H9 (cell line): ENCODE results near the gene KLF13. TPM values are rescaled to one million over a fixed set of nuclear protein-coding genes. Genes with fewer than 3 reads are reported as not detected.
A peak's percentile ranks its signal among the peaks of the same experiment; 100 is the strongest.
"Not testable (repeated sequence)": the region's sequence is repeated elsewhere in the genome, so short reads cannot be mapped to it uniquely, and the experiment has no call there.

Experiments
- DNase-seq: peaks from one replicate; pipeline ENCODE4 v3.0.0-alpha.2; 2017
- H2AFZ ChIP-seq: one replicate; pipeline ENCODE4 v1.6.1; 2013; ENCODE audit warnings: mild to moderate bottlenecking, low read length, control low read depth, moderate library complexity
- H2AK5ac ChIP-seq: 2 replicates; pipeline ENCODE4 v1.6.1; 2013; ENCODE audit warnings: low read length, control low read depth, mixed read lengths; ENCODE audit not compliant: insufficient read length
- H2BK120ac ChIP-seq: one replicate; pipeline ENCODE4 v1.6.1; 2013; ENCODE audit warnings: low read depth, mild to moderate bottlenecking, low read length, control low read depth, inconsistent platforms; ENCODE audit not compliant: poor library complexity, severe bottlenecking
- H2BK12ac ChIP-seq: 2 replicates; pipeline ENCODE4 v1.6.1; 2013; ENCODE audit warnings: low read length, control low read depth, mixed read lengths, low read depth; ENCODE audit not compliant: insufficient read length
- H2BK15ac ChIP-seq: 2 replicates; pipeline ENCODE4 v1.6.1; 2013; ENCODE audit warnings: low read depth, low read length, control low read depth
- H2BK20ac ChIP-seq: one replicate; pipeline ENCODE4 v1.6.1; 2013; ENCODE audit warnings: low read depth, mild to moderate bottlenecking, low read length, control low read depth, inconsistent platforms; ENCODE audit not compliant: poor library complexity, severe bottlenecking
- H2BK5ac ChIP-seq: 2 replicates; pipeline ENCODE4 v1.6.1; 2013; ENCODE audit warnings: low read length, control low read depth, mixed read lengths; ENCODE audit not compliant: insufficient read length
- H3K14ac ChIP-seq: 2 replicates; pipeline ENCODE4 v1.6.1; 2013; ENCODE audit warnings: low read length, control low read depth; ENCODE audit not compliant: insufficient read depth
- H3K18ac ChIP-seq: 2 replicates; pipeline ENCODE4 v1.6.1; 2013; ENCODE audit warnings: low read depth, mild to moderate bottlenecking, mixed read lengths, low read length, control low read depth; ENCODE audit not compliant: insufficient read length
- H3K23ac ChIP-seq: 2 replicates; pipeline ENCODE4 v1.6.1; 2013; ENCODE audit warnings: low read length, control low read depth, mixed read lengths, low read depth; ENCODE audit not compliant: insufficient read length
- H3K23me2 ChIP-seq: 2 replicates; pipeline ENCODE4 v1.6.1; 2013; ENCODE audit warnings: low read depth, mild to moderate bottlenecking, mixed read lengths, low read length, control low read depth; ENCODE audit not compliant: insufficient read length, poor library complexity, severe bottlenecking
- H3K27ac ChIP-seq: 2 replicates; pipeline ENCODE4 v1.5.1; 2013; ENCODE audit warnings: low read length, control low read depth, mixed read lengths, low read depth; ENCODE audit not compliant: insufficient read length
- H3K27me3 ChIP-seq: 2 replicates; pipeline ENCODE4 v1.6.1; 2013; ENCODE audit warnings: low read length, control low read depth, inconsistent platforms; ENCODE audit not compliant: insufficient read depth
- H3K4ac ChIP-seq: 2 replicates; pipeline ENCODE4 v1.6.1; 2013; ENCODE audit warnings: low read depth, mild to moderate bottlenecking, control low read depth, inconsistent platforms, low read length, moderate library complexity
- H3K4me1 ChIP-seq: 2 replicates; pipeline ENCODE4 v1.6.1; 2013; ENCODE audit warnings: low read length, control low read depth, inconsistent platforms; ENCODE audit not compliant: insufficient read depth
- H3K4me2 ChIP-seq: 2 replicates; pipeline ENCODE4 v1.6.1; 2013; ENCODE audit warnings: low read length, control low read depth, mixed read lengths; ENCODE audit not compliant: insufficient read length, insufficient read depth
- H3K56ac ChIP-seq: 2 replicates; pipeline ENCODE4 v1.6.1; 2013; ENCODE audit warnings: low read depth, mild to moderate bottlenecking, mixed read lengths, low read length, control low read depth; ENCODE audit not compliant: insufficient read length
- H3K79me1 ChIP-seq: 2 replicates; pipeline ENCODE4 v1.6.1; 2013; ENCODE audit warnings: low read depth, mild to moderate bottlenecking, moderate library complexity, low read length, control low read depth, inconsistent platforms; ENCODE audit not compliant: insufficient read depth, poor library complexity, severe bottlenecking
- H3K79me2 ChIP-seq: 2 replicates; pipeline ENCODE4 v1.6.1; 2013; ENCODE audit warnings: low read length, control low read depth, inconsistent platforms; ENCODE audit not compliant: insufficient read depth
- H3K9ac ChIP-seq: 2 replicates; pipeline ENCODE4 v1.6.1; 2013; ENCODE audit warnings: low read length, control low read depth, mixed read lengths; ENCODE audit not compliant: insufficient read length; ENCODE audit errors: extremely low read depth
- H3K9me3 ChIP-seq: one replicate; pipeline ENCODE4 v1.6.1; 2013; ENCODE audit warnings: low read depth, low read length, inconsistent platforms; ENCODE audit not compliant: control insufficient read depth
- H3T11ph ChIP-seq: one replicate; pipeline ENCODE4 v1.6.1; 2013; ENCODE audit warnings: mild to moderate bottlenecking, low read length, control low read depth, inconsistent platforms
- H4K20me1 ChIP-seq: one replicate; pipeline ENCODE4 v1.6.1; 2013; ENCODE audit not compliant: control insufficient read depth, insufficient read length, insufficient read depth
- H4K5ac ChIP-seq: 2 replicates; pipeline ENCODE4 v1.6.1; 2013; ENCODE audit warnings: low read depth, mild to moderate bottlenecking, mixed read lengths, low read length, control low read depth; ENCODE audit not compliant: insufficient read length
- H4K8ac ChIP-seq: replicated peaks from 2 replicates; pipeline ENCODE4 v1.6.1; 2013; ENCODE audit warnings: low read length, control low read depth, mixed read lengths, low read depth; ENCODE audit not compliant: insufficient read length
- H4K91ac ChIP-seq: 2 replicates; pipeline ENCODE4 v1.6.1; 2013; ENCODE audit warnings: low read depth, mild to moderate bottlenecking, moderate library complexity, mixed read lengths, low read length, control low read depth; ENCODE audit not compliant: insufficient read length
- H3K27ac Mint-ChIP-seq, 3 experiments: 2 replicates in 2 of 3; 3 replicates in 1 of 3; pipeline ENCODE4 v1.8.0; 2020 to 2021; ENCODE audit warnings: mixed read lengths in 3 of 3, mild to moderate bottlenecking in 1 of 3, moderate library complexity in 1 of 3
- H3K27me3 Mint-ChIP-seq: 2 replicates; pipeline ENCODE4 v1.8.0; 2021; ENCODE audit warnings: low read depth, mild to moderate bottlenecking, moderate library complexity, mixed read lengths
- H3K36me3 Mint-ChIP-seq, 3 experiments: 2 replicates in 2 of 3; 3 replicates in 1 of 3; pipeline ENCODE4 v1.8.0; 2020 to 2021; ENCODE audit warnings: low read depth in 3 of 3, mixed read lengths in 3 of 3; ENCODE audit not compliant: insufficient read depth in 1 of 3
- H3K4me1 Mint-ChIP-seq, 2 experiments: 2 replicates each; pipeline ENCODE4 v1.8.0; 2020; ENCODE audit warnings: mixed read lengths in 2 of 2
- H3K4me3 Mint-ChIP-seq, 2 experiments: 2 replicates in 1 of 2; 3 replicates in 1 of 2; pipeline ENCODE4 v1.8.0; 2020 to 2021; ENCODE audit warnings: mild to moderate bottlenecking in 2 of 2, mixed read lengths in 2 of 2, moderate library complexity in 1 of 2
- H3K9me3 Mint-ChIP-seq, 2 experiments: 2 replicates in 1 of 2; 3 replicates in 1 of 2; pipeline ENCODE4 v1.8.0; 2020; ENCODE audit warnings: mild to moderate bottlenecking in 2 of 2, mixed read lengths in 2 of 2, moderate library complexity in 1 of 2
- CTCF ChIP-seq: fragments of 200-600 bp; sonication (generic); conservative IDR thresholded peaks from 3 replicates; pipeline ENCODE4 v1.8.0; 2021; ENCODE audit warnings: antibody characterized with exemption, mild to moderate bottlenecking
- WGBS: extraction: QIAGEN DNeasy Blood & Tissue Kit; methylation state at CpG from one replicate; pipeline ENCODE4 v1.1.7; 2013; ENCODE audit warnings: missing lambda C conversion rate, low lambda C conversion rate, mixed read lengths; ENCODE audit not compliant: insufficient read length; ENCODE audit errors: extremely low coverage; 5-methylcytosine and 5-hydroxymethylcytosine counted together
- total RNA-seq: library from RNA; stranded (reverse); gene quantifications from 2 replicates; pipeline ENCODE4 v1.2.1, GENCODE V29; 2021

Gene KLF13
- total RNA-seq, 1 experiment from 2014 or later, result 33.4 TPM

- H3T11ph ChIP-seq, result no peak overlapping the region
- no peak overlapping the region for H2BK15ac ChIP-seq
- no peak overlapping the region for H2AK5ac ChIP-seq
- H3K79me1 ChIP-seq, result peaks cover 4% of the 10 kb centered on the region
- WGBS, result no CpG with 5 or more reads among the region's 4 CpGs
- Mint-ChIP-seq H3K9me3 (no peaks in the 10 kb centered on the region), H3K4me1 (peaks cover 35 to 45% of the 10 kb centered on the region in 2 experiments), H3K27ac (no peak overlapping the region), H3K4me3 (no peak overlapping the region), H3K27me3 (no peaks in the 10 kb centered on the region; the same call in 1 of the 2 replicates), H3K36me3 (peaks cover 0 to 12% (median 2%) of the 10 kb centered on the region in 3 experiments; a peak in 4 of 7 replicates)
- H4K5ac ChIP-seq, result no peak overlapping the region
- no peak overlapping the region for H2BK5ac ChIP-seq
- no peak overlapping the region for H3K4me2 ChIP-seq
- H3K23ac ChIP-seq, result no peak overlapping the region
- no peaks in the 10 kb centered on the region for H3K9me3 ChIP-seq
- H2BK12ac ChIP-seq, result no peak overlapping the region
- no peaks in the 10 kb centered on the region for H3K23me2 ChIP-seq
- no peaks in the 10 kb centered on the region; the same call in 1 of the 2 replicates for H3K4me1 ChIP-seq
- no peak overlapping the region for H2BK120ac ChIP-seq
- no peaks in the 10 kb centered on the region; the same call in 1 of the 2 replicates for H3K27me3 ChIP-seq
- H2AFZ ChIP-seq, result no peak overlapping the region
- no peak overlapping the region for H3K9ac ChIP-seq
- no peak overlapping the region for H3K18ac ChIP-seq
- no peak for DNase-seq
- no peaks in the 10 kb centered on the region for H4K20me1 ChIP-seq
- H3K79me2 ChIP-seq, result peaks cover 3% of the 10 kb centered on the region; the same call in 1 of the 2 replicates
- H4K91ac ChIP-seq, result no peak overlapping the region
- H2BK20ac ChIP-seq, result no peak overlapping the region
- no peak overlapping the region for H3K27ac ChIP-seq
- no peak overlapping the region for H3K4ac ChIP-seq
- H4K8ac ChIP-seq, result no peak overlapping the region
- no peak overlapping the region for H3K56ac ChIP-seq
- no peak for TF ChIP-seq CTCF
- peak overlapping the region; percentile 14; the same call in 1 of the 2 replicates for H3K14ac ChIP-seq
Measured at GRCh38 chr15:31353931-31354330, 27.3 kb downstream of the KLF13 start.

GRCh38 chr15:31356097-31356496, 29.5 kb downstream of the KLF13 start:
- not testable (repeated sequence) for H3K9ac ChIP-seq, H3T11ph ChIP-seq, H3K27me3 Mint-ChIP-seq, H3K79me1 ChIP-seq, H3K56ac ChIP-seq, H2AFZ ChIP-seq, H3K9me3 ChIP-seq, H3K4me3 Mint-ChIP-seq, DNase-seq, H3K4me1 ChIP-seq, H3K4me2 ChIP-seq, H4K5ac ChIP-seq, H3K27ac ChIP-seq, H2BK5ac ChIP-seq, H3K27me3 ChIP-seq, H3K4ac ChIP-seq, H2BK120ac ChIP-seq, H2BK15ac ChIP-seq, H3K14ac ChIP-seq, H4K8ac ChIP-seq, H3K79me2 ChIP-seq, H3K27ac Mint-ChIP-seq, H4K20me1 ChIP-seq, H3K18ac ChIP-seq, H2AK5ac ChIP-seq, H3K23ac ChIP-seq, H2BK12ac ChIP-seq, H2BK20ac ChIP-seq, H3K23me2 ChIP-seq, H3K9me3 Mint-ChIP-seq, H4K91ac ChIP-seq
- peaks cover 0 to 13% (median 2%) of the 10 kb centered on the region in 3 experiments; a peak in 4 of 7 replicates for H3K36me3 Mint-ChIP-seq
- WGBS, result no CpG with 5 or more reads among the region's 11 CpGs
- peaks cover 46 to 58% of the 10 kb centered on the region in 2 experiments for H3K4me1 Mint-ChIP-seq
